HG02938 (cell line): ENCODE data around the gene CHRM2.
"Not testable (repeated sequence)": the region's sequence is repeated elsewhere in the genome, so short reads cannot be mapped to it uniquely, and the experiment has no call there.

ENCODE experiments used
- ATAC-seq: cut with Tn5 transposase; IDR thresholded peaks from one replicate; pipeline ENCODE4 v1.9.1; 2021; ENCODE audit warnings: mild to moderate bottlenecking, moderate library complexity; ENCODE audit not compliant: unreplicated experiment

CHRM2 gene

GRCh38 chr7:136868496-136869000 is at the start of gene CHRM2:
TSS of gene CHRM2 (plus strand) at chr7:136868652. CDS start at chr7:137014866, 146,214 bp downstream.
- ATAC-seq, result no peak

DNA sequence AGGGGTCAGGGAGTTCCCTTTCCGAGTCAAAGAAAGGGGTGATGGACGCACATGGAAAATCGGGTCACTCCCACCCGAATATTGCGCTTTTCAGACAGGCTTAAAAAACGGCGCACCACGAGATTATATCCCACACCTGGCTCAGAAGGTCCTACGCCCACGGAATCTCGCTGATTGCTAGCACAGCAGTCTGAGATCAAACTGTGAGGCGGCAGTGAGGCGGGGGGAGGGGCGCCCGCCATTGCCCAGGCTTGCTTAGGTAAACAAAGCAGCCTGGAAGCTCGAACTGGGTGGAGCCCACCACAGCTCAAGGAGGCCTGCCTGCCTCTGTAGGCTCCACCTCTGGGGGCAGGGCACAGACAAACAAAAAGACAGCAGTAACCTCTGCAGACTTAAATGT is 37.1 kb upstream of the CHRM2 start:
- not testable (repeated sequence) for ATAC-seq

GRCh38 chr7:136845899-136846465 is 22.5 kb upstream of the CHRM2 start:
- no peak for ATAC-seq

- ATAC-seq, result no peak
Measured at GRCh38 chr7:136847858-136848257, 20.6 kb upstream of the CHRM2 start.

GRCh38 chr7:136853654-136854053 is 14.8 kb upstream of the CHRM2 start:
- ATAC-seq, result no peak

DNA sequence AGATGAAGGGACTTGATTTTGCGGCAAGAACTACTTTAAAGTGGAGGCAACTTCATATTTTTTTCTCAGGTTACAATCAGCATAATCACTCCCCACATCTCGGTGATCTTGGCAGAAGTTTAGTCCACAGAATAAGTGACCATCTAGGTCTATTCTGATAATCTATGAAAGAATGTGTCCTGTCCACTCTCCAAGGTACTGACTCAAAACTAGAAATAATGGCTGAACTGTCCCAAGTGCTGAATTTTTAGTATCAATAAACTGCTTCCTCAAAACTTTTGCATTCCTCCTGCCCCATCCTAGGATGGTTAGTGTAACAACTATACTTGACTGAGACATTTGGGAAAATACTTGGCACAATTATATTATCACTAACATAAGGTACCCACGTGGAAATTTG is 10.9 kb upstream of the CHRM2 start:
- no peak for ATAC-seq

GRCh38 chr7:136859803-136860202 is 8.6 kb upstream of the CHRM2 start:
- no peak for ATAC-seq

DNA sequence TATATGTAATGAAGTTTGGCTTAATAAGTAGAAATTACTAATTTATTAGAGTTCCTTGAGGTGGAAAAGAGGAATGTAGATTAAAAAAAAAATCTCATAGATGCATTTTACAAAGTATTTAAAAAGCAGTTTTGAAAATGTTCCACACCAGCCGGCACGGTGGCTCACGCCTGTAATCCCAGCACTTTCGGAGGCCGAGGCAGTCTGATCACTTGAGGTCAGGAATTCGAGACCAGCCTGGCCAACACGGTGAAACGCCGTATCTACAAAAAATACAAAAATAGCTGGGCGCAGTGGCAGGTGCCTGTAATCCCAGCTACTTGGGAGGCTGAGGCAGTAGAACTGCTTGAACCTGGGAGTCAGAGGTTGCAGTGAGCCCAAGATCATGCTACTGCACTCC is 3.2 kb upstream of the CHRM2 start:
- ATAC-seq, result no peak

DNA sequence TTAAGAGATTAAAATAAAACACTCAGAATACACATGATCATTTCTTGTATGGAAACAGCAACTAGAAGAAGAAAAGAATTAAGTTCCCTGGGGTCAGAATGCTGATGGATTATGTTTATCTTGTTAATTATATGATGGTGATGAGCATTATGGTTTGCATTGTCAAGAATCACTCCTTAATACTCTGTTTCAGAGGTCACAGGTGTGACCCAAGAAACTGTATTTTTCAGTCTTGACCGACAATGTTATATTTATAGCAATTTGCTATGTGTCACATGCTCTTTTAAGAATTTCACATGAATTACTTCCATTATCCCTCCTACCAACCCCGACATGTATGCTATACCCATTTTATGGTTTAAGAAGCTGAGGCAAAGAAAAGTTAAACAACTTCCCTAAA is 2.7 kb upstream of the CHRM2 start:
- no peak for ATAC-seq

GRCh38 chr7:136869001-136869961 is 829 bp downstream of the CHRM2 start:
- ATAC-seq, result no peak

DNA sequence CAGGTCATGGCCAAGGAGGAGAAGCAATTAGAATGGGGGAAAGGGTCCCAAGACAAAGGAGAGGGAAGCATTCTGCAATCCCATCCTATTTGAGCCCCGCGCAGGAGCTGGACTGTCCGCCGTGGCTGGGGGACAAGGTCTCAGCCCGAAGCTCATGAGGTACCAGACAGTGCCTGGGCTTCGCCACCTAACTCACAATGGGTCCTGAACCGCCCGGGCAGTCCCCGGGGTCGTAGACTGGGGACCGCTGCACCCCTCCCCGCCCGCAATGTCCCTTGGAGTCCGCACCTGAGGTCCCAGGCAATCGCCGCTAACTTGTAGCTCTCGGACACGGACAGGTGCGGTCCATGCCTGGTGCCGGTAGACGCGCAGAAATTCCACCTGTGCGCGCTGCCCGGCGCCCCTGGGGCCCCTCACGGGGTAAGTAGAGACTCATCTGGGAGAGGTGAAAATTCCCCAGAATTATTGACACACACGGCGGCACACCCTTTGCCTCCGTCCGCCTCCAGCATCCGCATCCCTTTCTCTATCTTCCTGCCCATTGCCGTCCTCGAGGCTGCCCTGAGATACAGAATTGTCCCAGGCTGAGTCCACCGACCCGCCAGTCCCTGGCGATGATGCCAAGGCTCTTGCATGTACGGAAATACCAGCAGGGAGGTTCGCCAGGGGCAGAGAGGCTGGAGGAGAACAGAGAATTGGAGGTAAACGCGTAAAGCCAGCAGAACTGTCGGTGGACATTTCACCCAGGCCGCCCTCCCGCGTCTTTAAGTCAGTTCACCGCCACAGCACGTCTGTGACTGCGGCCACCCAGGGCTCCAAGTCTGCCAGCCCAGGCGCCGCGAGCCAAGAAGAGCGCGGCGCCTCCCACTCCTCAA is 1.8 kb downstream of the CHRM2 start:
- ATAC-seq, result no peak

DNA sequence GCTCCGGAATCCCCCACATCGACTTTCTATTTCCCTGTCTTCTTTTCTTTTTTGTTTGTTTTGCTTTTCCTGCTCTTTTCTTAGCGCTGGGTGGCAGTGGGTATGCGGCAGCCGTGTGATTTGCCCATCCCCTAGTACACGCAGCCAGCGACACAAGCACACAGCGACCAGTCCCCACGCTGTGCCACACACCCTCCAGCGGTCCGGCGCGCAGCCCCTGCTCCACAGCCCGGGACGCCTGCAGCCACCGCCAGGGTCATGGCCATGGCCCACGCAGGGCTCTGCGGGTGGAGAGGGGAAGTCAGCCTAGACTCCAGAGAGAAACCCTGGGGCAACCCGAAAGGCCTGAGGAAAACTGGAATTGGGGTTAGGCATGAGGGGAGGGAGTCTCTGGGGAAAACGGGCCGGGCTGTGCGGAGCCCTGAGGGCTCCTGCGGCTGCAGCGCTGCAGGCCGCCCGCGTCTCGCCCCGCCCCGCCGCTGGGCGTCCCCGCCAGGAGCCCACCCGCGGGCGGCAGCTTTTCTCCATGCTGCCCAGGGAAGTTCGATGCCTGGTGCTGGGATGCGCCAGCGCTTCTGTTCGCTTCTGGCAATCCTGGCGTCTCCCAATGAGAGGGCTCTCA is 2.5 kb downstream of the CHRM2 start:
- no peak for ATAC-seq

DNA sequence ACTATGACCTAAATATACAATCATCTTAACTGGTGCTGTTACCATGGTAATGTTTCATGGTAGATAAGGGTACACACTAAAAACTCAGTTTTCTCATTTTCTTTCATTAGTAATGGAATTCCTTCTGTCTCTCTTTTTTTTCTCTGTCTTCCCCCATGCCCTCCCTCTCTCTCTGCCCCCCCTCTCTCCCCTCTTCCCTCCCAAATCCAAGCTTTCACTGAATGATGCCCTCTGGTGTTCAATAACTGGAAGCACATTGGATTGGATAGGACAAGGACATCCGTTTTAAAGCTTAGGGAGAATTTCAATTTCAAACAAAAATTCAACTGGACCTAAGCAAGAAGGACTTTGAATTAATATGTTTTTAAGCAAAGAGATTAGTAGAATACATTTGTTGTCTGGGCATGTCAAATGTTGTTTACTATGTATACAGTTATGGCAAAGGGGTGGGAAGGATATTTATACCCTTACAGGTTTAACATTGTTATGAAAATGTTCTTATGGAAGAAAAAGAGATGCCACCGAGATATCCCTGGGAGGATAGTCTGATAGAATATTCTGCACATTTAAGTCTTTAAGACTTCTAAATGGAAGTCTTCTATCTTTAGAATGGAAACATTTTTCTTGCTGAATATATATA is 6.1 kb downstream of the CHRM2 start:
- ATAC-seq, result no peak

- no peak for ATAC-seq
Measured at GRCh38 chr7:136877509-136877908, 9.1 kb downstream of the CHRM2 start.

- no peak for ATAC-seq
Measured at GRCh38 chr7:136877990-136878389, 9.5 kb downstream of the CHRM2 start.

DNA sequence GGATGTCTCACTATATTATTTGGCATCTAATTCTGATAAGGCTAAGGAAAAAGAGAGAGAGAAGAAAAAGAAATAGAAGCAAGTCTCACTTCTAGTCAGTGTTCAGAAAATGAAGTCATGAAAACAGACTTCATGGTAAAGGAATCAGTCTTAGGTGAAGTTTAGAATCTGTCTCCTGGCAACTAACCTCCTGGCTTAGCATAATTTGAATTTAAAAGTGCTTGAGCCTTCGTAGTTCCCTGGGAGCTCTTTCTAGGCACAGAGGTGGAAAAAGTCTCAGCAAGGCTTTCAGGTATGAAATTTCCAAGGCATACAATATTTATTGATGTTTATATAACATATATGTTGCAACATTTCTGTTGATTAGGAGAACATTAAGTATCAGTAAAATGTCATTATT is 10.4 kb downstream of the CHRM2 start:
- ATAC-seq, result no peak

GRCh38 chr7:136883046-136883445 is 14.6 kb downstream of the CHRM2 start:
- ATAC-seq, result no peak

- ATAC-seq, result no peak
Measured at GRCh38 chr7:136884492-136884891, 16.0 kb downstream of the CHRM2 start.

- ATAC-seq, result no peak
Measured at GRCh38 chr7:136887317-136887716, 18.9 kb downstream of the CHRM2 start.

DNA sequence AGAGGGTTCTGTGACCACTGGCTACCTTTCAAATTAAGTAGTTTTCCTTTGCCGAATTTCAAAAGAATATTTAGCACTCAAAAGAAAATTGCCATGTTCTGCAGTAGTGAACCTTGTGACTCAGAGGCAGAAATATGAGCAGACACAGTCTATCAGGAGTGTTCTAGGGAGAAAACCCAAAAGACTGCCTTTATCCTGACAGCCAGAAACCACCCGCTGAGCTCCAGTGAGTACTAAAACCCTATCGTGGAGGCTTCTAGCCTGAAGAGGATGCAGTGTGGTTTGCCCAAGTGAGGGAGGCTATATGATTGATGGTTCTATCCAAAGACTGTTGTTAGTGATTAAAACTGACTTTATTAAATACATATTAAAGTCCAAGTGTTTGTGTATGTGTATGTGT is 21.9 kb downstream of the CHRM2 start:
- no peak for ATAC-seq
